Kidney epithelial cell (primary cell): ENCODE measurements around the gene TENT5A. TPM values are rescaled to one million over a fixed set of nuclear protein-coding genes. Genes with fewer than 3 reads are reported as not detected.

Experiments used
- DNase-seq: peaks from one replicate; pipeline ENCODE4 v3.0.0-alpha.2; 2010; ENCODE audit warnings: low read depth
- H3K27me3 ChIP-seq: 2 replicates; pipeline ENCODE4 v1.6.0; 2011; ENCODE audit warnings: low read length; ENCODE audit not compliant: control insufficient read depth, insufficient read depth
- H3K36me3 ChIP-seq: 2 replicates; pipeline ENCODE4 v1.5.1; 2011; ENCODE audit warnings: low read length; ENCODE audit not compliant: control insufficient read depth, insufficient read depth
- H3K4me3 ChIP-seq: 2 replicates; pipeline ENCODE4 v1.5.1; 2011; ENCODE audit warnings: low read depth, mild to moderate bottlenecking, control low read depth, low read length
- CTCF ChIP-seq: IDR thresholded peaks from 2 replicates; pipeline ENCODE4 v1.5.1; 2011; ENCODE audit warnings: mild to moderate bottlenecking, moderate library complexity, low read length, control low read depth, inconsistent platforms; ENCODE audit not compliant: insufficient read depth, poor library complexity, severe bottlenecking
- total RNA-seq: library from RNA; depleted of rRNA; stranded (reverse); fragments of >200 nt; gene quantifications from 2 replicates; pipeline ENCODE4 v1.2.3, GENCODE V29; 2015

TENT5A gene
- 4.3 and 4.6 TPM in 2 replicates for total RNA-seq

GRCh38 chr6:81752084-81752920, at the start of gene TENT5A:
TENT5A (minus strand) TSS chr6:81752681; CDS start chr6:81752141, 540 bp downstream.
- TF ChIP-seq CTCF: no peak
- H3K27me3 ChIP-seq: peaks cover 8% of the 10 kb centered on the region
- DNase-seq: peak; percentile 54
- no peaks in the 10 kb centered on the region for H3K36me3 ChIP-seq
- H3K4me3 ChIP-seq: peak within 1 kb of the TSS; percentile 94

GRCh38 chr6:81801489-81801888, 49.0 kb upstream of the TENT5A start:
- H3K27me3 ChIP-seq: no peaks in the 10 kb centered on the region
- H3K4me3 ChIP-seq: no peak overlapping the region
- TF ChIP-seq CTCF: no peak
- H3K36me3 ChIP-seq: no peaks in the 10 kb centered on the region
- DNase-seq: no peak

- no peak overlapping the region for H3K4me3 ChIP-seq
- H3K27me3 ChIP-seq: no peaks in the 10 kb centered on the region
- H3K36me3 ChIP-seq: no peaks in the 10 kb centered on the region
- no peak for TF ChIP-seq CTCF
- no peak for DNase-seq
Measured at GRCh38 chr6:81800666-81801065, 48.2 kb upstream of the TENT5A start.

- Histone ChIP-seq H3K36me3 (no peaks in the 10 kb centered on the region), H3K27me3 (no peaks in the 10 kb centered on the region), H3K4me3 (no peak overlapping the region)
- DNase-seq: no peak
- TF ChIP-seq CTCF: no peak
Measured at GRCh38 chr6:81799323-81799722, 46.8 kb upstream of the TENT5A start.

- Histone ChIP-seq H3K36me3 (no peaks in the 10 kb centered on the region), H3K4me3 (no peak overlapping the region), H3K27me3 (no peaks in the 10 kb centered on the region)
- no peak for TF ChIP-seq CTCF
- no peak for DNase-seq
Measured at GRCh38 chr6:81797591-81797990, 45.1 kb upstream of the TENT5A start.

GRCh38 chr6:81795890-81796289, 43.4 kb upstream of the TENT5A start:
- no peak overlapping the region for H3K4me3 ChIP-seq
- no peak for TF ChIP-seq CTCF
- DNase-seq: no peak
- no peaks in the 10 kb centered on the region for H3K27me3 ChIP-seq
- H3K36me3 ChIP-seq: no peaks in the 10 kb centered on the region
